ENCODE results near the gene OSBPL10.

DNA sequence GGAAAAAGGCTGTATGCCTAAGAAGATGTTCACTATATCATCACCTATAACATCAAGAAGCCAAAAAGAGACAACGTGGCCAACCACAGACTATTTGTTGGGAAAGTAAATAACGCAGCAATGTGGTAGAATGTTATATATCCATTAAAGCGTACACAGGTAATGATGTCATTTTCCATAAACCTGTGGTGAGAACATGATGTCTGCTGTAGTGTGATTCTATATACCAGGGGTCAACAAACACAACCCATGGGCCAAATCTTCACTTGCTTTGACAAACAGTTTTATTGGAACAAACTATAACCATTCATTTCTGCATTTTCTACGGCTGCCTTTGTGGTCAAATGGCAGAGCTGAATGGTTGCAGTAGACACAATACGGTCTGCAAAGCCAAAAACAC, 287.7 kb downstream of the OSBPL10 start:
- TF ChIP-seq, protein P1, sequence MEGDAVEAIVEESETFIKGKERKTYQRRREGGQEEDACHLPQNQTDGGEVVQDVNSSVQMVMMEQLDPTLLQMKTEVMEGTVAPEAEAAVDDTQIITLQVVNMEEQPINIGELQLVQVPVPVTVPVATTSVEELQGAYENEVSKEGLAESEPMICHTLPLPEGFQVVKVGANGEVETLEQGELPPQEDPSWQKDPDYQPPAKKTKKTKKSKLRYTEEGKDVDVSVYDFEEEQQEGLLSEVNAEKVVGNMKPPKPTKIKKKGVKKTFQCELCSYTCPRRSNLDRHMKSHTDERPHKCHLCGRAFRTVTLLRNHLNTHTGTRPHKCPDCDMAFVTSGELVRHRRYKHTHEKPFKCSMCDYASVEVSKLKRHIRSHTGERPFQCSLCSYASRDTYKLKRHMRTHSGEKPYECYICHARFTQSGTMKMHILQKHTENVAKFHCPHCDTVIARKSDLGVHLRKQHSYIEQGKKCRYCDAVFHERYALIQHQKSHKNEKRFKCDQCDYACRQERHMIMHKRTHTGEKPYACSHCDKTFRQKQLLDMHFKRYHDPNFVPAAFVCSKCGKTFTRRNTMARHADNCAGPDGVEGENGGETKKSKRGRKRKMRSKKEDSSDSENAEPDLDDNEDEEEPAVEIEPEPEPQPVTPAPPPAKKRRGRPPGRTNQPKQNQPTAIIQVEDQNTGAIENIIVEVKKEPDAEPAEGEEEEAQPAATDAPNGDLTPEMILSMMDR (IDR thresholded peaks at IDR 0.05): no peak
- TF ChIP-seq POLR2A (IDR thresholded peaks at IDR 0.05): no peak
